Activated naive CD8-positive, alpha-beta T cell treated with anti-CD3 and anti-CD28 coated beads, Interleukin-2, amount 50 U/mL, for 24 hours (primary cell): ENCODE data around the gene LRFN4.
A peak's percentile ranks its signal among the peaks of the same experiment; 100 is the strongest.
"Not testable (repeated sequence)": the region's sequence is repeated elsewhere in the genome, so short reads cannot be mapped to it uniquely, and the experiment has no call there.

Experiments used
- ATAC-seq: fragments of 150-1000 bp; cut with Tn5 transposase; one replicate; pipeline ENCODE4 v1.10.0; 2021
- DNase-seq: peaks from one replicate; pipeline ENCODE4 v3.0.0; 2021
- H3K27ac Mint-ChIP-seq: one replicate; pipeline ENCODE4 v1.8.0; 2021; ENCODE audit warnings: mild to moderate bottlenecking, mixed read lengths
- H3K27me3 Mint-ChIP-seq: one replicate; pipeline ENCODE4 v1.8.0; 2021; ENCODE audit warnings: mixed read lengths
- H3K36me3 Mint-ChIP-seq: one replicate; pipeline ENCODE4 v1.8.0; 2021; ENCODE audit warnings: low read depth, mixed read lengths
- H3K4me1 Mint-ChIP-seq: one replicate; pipeline ENCODE4 v1.8.0; 2021; ENCODE audit warnings: mixed read lengths
- H3K4me3 Mint-ChIP-seq: one replicate; pipeline ENCODE4 v1.8.0; 2021; ENCODE audit warnings: mild to moderate bottlenecking, moderate library complexity, mixed read lengths
- H3K9me3 Mint-ChIP-seq: one replicate; pipeline ENCODE4 v1.8.0; 2021; ENCODE audit warnings: mixed read lengths

The LRFN4 gene

GRCh38 chr11:66856496-66857233, at the start of gene LRFN4:
Gene LRFN4, plus strand, starts transcription at chr11:66857064. Its CDS starts 681 bp downstream, at chr11:66857745.
- peaks cover 13% of the 10 kb centered on the region for H3K4me1 Mint-ChIP-seq
- DNase-seq (no peak), ATAC-seq (peak; percentile 53)
- peak within 1 kb of the TSS; percentile 89 for H3K4me3 Mint-ChIP-seq
- no peaks in the 10 kb centered on the region for H3K9me3 Mint-ChIP-seq
- H3K27me3 Mint-ChIP-seq: no peaks in the 10 kb centered on the region
- H3K27ac Mint-ChIP-seq: peak within 1 kb of the TSS; percentile 92
- H3K36me3 Mint-ChIP-seq: peaks cover 2% of the 10 kb centered on the region

DNA sequence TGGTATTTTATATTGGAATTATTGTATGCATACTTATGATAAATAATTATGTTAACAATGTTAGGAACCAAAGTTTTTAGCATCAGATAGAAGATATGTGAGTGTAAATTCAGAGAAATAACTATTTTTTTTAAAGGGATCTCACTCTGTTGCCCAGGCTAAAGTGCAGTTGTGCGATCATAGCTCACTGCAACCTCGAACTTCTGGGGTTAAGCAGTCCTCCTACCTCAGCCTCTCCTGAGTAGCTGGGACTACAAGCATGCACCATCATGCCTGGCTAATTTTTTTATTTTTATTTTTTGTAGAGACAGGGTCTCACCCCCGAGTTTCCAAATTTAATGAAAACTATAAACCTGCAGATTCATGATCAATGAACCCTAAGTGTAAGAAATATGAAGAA, 47.3 kb upstream of the LRFN4 start:
- Mint-ChIP-seq H3K27ac (no peak overlapping the region), H3K36me3 (no peaks in the 10 kb centered on the region), H3K4me3 (no peak overlapping the region)

DNA sequence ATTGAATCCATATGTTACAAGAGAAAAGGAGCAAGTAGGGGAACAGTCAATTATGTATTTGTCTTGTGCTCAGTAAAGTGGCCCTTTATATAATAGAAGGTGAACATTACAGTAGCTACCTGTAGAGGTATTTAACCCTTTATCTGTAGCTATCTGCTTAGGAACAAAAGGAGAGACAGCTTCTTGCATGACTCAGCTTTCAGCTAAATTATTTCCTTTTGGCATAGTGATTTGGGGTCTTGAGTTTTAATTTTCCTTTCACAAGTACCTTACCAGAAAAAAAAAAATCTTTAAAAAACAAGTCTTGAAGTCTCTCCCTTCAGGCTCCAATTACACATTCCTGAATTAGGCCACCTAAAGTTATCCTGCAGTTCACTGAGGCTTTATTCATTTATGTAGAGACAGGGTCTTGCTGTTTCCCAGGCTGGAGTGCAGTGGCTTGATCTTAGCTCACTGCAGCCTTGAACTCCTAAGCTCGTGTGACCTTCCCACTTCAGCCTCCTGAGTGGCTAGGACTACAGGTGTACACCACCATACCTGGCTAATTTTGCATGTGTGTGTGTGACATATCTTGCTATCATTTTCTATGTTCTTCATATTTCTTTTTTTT, 46.2 kb upstream of the LRFN4 start:
- DNase-seq (no peak), ATAC-seq (no peak)
- Mint-ChIP-seq H3K4me1 (no peaks in the 10 kb centered on the region), H3K36me3 (no peaks in the 10 kb centered on the region), H3K4me3 (no peak overlapping the region), H3K9me3 (no peaks in the 10 kb centered on the region), H3K27me3 (no peaks in the 10 kb centered on the region), H3K27ac (no peak overlapping the region)

More for the DNA sequence above, 47.3 kb upstream of the LRFN4 start:
- H3K9me3 Mint-ChIP-seq: no peaks in the 10 kb centered on the region
- DNase-seq (no peak), ATAC-seq (no peak)
- no peaks in the 10 kb centered on the region for H3K27me3 Mint-ChIP-seq
- no peaks in the 10 kb centered on the region for H3K4me1 Mint-ChIP-seq

DNA sequence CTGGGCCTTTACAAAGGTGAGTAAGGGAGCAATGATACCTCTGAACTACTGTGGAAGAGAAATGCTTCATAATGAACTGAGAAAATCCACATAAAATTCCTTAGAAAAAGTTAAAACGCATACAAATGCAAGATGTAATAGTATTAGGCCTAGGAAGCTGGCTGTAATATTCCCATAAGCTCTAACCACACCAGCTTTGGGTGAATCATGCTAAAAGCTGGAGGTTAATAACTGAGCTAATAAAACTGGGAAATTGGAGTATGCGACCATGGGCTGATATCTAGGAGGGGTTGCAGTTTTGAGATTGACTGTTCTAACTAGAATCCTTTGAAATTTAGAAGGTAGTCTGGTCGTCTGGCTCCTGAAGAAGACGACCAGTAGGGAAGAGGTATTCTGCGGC, 42.2 kb upstream of the LRFN4 start:
- H3K4me1 Mint-ChIP-seq: no peaks in the 10 kb centered on the region
- ATAC-seq (no peak), DNase-seq (no peak)
- no peaks in the 10 kb centered on the region for H3K27me3 Mint-ChIP-seq
- H3K9me3 Mint-ChIP-seq: no peaks in the 10 kb centered on the region
- no peak overlapping the region for H3K4me3 Mint-ChIP-seq
- no peaks in the 10 kb centered on the region for H3K36me3 Mint-ChIP-seq
- H3K27ac Mint-ChIP-seq: no peak overlapping the region

DNA sequence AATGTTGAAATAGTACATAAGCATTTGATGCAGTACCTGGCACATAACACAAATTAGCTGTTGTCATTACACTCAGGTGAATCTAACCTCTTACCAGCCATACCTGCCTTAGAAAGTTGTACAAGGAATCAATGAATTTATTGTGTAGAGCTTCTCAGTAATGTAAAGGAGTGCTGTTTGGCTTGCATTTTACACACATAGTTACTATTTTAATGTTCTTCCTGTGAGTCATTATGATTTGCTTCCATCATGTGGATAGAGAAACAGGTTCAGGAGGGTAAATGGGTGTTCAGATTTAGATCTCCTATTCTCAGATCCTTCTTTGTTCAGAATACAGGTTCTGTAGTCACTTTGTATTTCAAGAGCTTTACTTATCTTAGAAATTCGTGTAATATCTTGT, 41.2 kb upstream of the LRFN4 start:
- H3K4me1 Mint-ChIP-seq: no peaks in the 10 kb centered on the region
- no peaks in the 10 kb centered on the region for H3K36me3 Mint-ChIP-seq
- H3K4me3 Mint-ChIP-seq: no peak overlapping the region
- ATAC-seq (no peak), DNase-seq (no peak)
- H3K27me3 Mint-ChIP-seq: no peaks in the 10 kb centered on the region
- no peaks in the 10 kb centered on the region for H3K9me3 Mint-ChIP-seq
- H3K27ac Mint-ChIP-seq: no peak overlapping the region

- H3K9me3 Mint-ChIP-seq: no peaks in the 10 kb centered on the region
- H3K4me1 Mint-ChIP-seq: no peaks in the 10 kb centered on the region
- H3K36me3 Mint-ChIP-seq: no peaks in the 10 kb centered on the region
- ATAC-seq: no peak
- no peak overlapping the region for H3K27ac Mint-ChIP-seq
- H3K27me3 Mint-ChIP-seq: no peaks in the 10 kb centered on the region
- DNase-seq: no peak
- no peak overlapping the region for H3K4me3 Mint-ChIP-seq
These were observed 38.5 kb upstream of the LRFN4 start for GRCh38 chr11:66818231-66818955.

DNA sequence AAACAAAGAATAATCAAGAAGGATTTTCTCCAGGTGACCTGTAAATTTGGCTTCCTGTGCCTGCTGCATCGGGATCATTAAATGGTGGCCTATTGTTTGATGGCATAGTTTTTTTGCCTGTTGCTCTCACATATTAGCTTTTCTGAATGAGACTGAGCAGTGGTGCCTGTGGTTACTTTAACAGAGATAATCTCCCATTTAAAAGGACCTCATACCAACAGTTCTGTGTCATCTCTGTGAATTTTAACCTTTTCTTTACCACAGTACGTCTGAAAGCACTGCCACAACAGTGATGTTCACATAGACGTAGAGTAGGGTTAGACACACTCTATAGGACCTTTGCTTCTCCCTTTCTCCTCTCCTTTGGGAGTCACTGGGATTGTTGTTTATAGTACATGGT, 36.5 kb upstream of the LRFN4 start:
- no peak for DNase-seq
- no peaks in the 10 kb centered on the region for H3K9me3 Mint-ChIP-seq
- H3K27me3 Mint-ChIP-seq: no peaks in the 10 kb centered on the region
- H3K36me3 Mint-ChIP-seq: no peaks in the 10 kb centered on the region
- no peak overlapping the region for H3K4me3 Mint-ChIP-seq
- no peaks in the 10 kb centered on the region for H3K4me1 Mint-ChIP-seq
- peak overlapping the region; percentile 36 for H3K27ac Mint-ChIP-seq
- ATAC-seq: no peak

DNA sequence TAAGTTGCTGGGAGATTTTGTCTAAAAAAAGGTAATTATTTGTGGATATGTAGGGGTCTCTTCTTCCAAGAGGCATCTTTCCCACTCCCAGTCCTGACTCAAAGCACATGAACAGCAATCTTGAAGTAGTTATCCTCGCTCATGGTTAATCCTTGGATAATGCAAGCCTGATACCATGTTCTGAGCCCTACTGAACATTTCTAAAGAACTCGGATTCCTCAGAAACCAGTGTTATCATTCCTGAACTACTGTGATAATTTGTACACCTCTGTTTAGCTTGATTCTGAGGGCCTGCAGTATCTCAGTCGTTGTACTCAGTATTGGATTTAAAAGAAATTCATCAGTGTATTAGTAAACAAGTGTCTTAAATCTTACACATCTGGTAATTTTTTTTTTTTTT, 36.0 kb upstream of the LRFN4 start:
- Mint-ChIP-seq H3K36me3 (no peaks in the 10 kb centered on the region), H3K9me3 (no peaks in the 10 kb centered on the region), H3K4me3 (no peak overlapping the region), H3K27me3 (no peaks in the 10 kb centered on the region), H3K27ac (no peak overlapping the region), H3K4me1 (no peaks in the 10 kb centered on the region)
- no peak for DNase-seq
- ATAC-seq: no peak

DNA sequence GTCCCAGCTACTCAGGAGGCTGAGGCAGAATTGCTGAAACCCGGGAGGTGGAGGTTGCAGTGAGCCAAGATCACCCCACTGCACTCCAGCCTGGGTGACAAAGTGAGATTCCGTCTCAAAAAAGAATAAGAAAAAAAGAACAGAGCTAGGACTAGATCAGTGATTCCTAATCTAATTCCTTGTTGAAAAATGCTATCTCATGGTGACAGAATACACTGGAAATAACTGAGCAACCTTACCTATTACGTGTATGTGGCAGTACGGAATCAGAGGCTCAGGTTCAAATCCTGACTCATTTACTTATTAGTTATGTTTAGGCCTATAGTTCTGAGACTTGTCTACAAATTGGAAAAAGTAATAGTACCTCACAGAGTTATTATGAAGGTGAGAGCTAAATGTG, 33.2 kb upstream of the LRFN4 start:
- Mint-ChIP-seq H3K36me3 (no peaks in the 10 kb centered on the region), H3K4me1 (no peaks in the 10 kb centered on the region), H3K4me3 (no peak overlapping the region), H3K27me3 (no peaks in the 10 kb centered on the region), H3K27ac (no peak overlapping the region), H3K9me3 (no peaks in the 10 kb centered on the region)
- no peak for ATAC-seq
- no peak for DNase-seq

DNA sequence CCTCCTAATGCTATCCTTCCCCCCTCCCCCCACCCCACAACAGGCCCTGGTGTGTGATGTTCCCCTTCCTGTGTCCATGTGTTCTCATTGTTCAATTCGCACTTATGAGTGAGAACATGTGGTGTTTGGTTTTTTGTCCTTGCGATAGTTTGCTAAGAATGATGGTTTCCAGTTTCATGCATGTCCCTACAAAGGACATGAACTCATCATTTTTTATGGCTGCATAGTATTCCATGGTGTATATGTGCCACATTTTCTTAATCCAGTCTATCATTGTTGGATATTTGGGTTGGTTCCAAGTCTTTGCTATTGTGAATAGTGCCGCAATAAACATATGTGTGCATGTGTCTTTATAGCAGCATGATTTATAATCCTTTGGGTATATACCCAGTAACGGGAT, 32.3 kb upstream of the LRFN4 start:
- not testable (repeated sequence) for H3K4me3 Mint-ChIP-seq, DNase-seq, H3K9me3 Mint-ChIP-seq, H3K27ac Mint-ChIP-seq, H3K27me3 Mint-ChIP-seq, H3K4me1 Mint-ChIP-seq, H3K36me3 Mint-ChIP-seq, ATAC-seq

- H3K27ac Mint-ChIP-seq: no peak overlapping the region
These were observed 22.4 kb upstream of the LRFN4 start for GRCh38 chr11:66834539-66834845.

DNA sequence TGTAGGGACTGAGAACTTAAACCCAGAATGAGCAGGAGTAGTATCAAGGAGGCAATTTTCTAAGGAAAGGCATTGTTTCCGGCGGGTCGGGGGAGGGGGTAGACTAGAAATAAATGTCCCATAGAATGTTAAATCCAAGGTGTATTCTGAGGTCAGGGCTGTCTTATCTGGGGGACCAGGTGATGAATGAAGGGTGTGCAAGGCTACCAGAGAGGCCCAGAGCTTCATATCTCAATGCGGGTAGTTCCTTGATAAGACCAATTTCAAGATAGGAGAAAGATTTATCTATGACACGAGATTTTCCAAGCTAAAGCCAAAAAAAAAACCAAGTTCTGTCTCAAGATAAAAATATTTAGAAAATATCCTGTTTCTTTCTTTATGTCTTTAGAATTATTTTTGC, 21.9 kb upstream of the LRFN4 start:
- H3K36me3 Mint-ChIP-seq: peaks cover 3% of the 10 kb centered on the region
- no peak overlapping the region for H3K4me3 Mint-ChIP-seq
- DNase-seq (no peak), ATAC-seq (no peak)
- no peaks in the 10 kb centered on the region for H3K9me3 Mint-ChIP-seq
- no peaks in the 10 kb centered on the region for H3K27me3 Mint-ChIP-seq
- peaks cover 13% of the 10 kb centered on the region for H3K4me1 Mint-ChIP-seq
- no peak overlapping the region for H3K27ac Mint-ChIP-seq

More at GRCh38 chr11:66834539-66834845, 22.4 kb upstream of the LRFN4 start:
- Mint-ChIP-seq H3K4me3 (no peak overlapping the region), H3K4me1 (peaks cover 10% of the 10 kb centered on the region), H3K36me3 (peaks cover 3% of the 10 kb centered on the region), H3K9me3 (no peaks in the 10 kb centered on the region), H3K27me3 (no peaks in the 10 kb centered on the region)
- no peak for ATAC-seq
- DNase-seq: no peak

- no peaks in the 10 kb centered on the region for H3K9me3 Mint-ChIP-seq
- H3K4me3 Mint-ChIP-seq: no peak overlapping the region
- H3K27me3 Mint-ChIP-seq: no peaks in the 10 kb centered on the region
- H3K27ac Mint-ChIP-seq: no peak overlapping the region
- DNase-seq: no peak
- peaks cover 22% of the 10 kb centered on the region for H3K4me1 Mint-ChIP-seq
- ATAC-seq: no peak
- peaks cover 3% of the 10 kb centered on the region for H3K36me3 Mint-ChIP-seq
These were observed 21.0 kb upstream of the LRFN4 start for GRCh38 chr11:66835768-66836405.

GRCh38 chr11:66840317-66841091, 16.4 kb upstream of the LRFN4 start:
- H3K27ac Mint-ChIP-seq: peak overlapping the region; percentile 65
- peaks cover 10% of the 10 kb centered on the region for H3K36me3 Mint-ChIP-seq
- no peaks in the 10 kb centered on the region for H3K9me3 Mint-ChIP-seq
- peaks cover 43% of the 10 kb centered on the region for H3K4me1 Mint-ChIP-seq
- DNase-seq (no peak), ATAC-seq (no peak)
- H3K4me3 Mint-ChIP-seq: peak overlapping the region; percentile 2
- H3K27me3 Mint-ChIP-seq: no peaks in the 10 kb centered on the region
